H9 (cell line): ENCODE measurements around the gene WDR87. TPM values are rescaled to one million over a fixed set of nuclear protein-coding genes. Genes with fewer than 3 reads are reported as not detected.

Experiments used
- DNase-seq: peaks from one replicate; pipeline ENCODE4 v3.0.0-alpha.2; 2017
- H2AFZ ChIP-seq: one replicate; pipeline ENCODE4 v1.6.1; 2013; ENCODE audit warnings: mild to moderate bottlenecking, low read length, control low read depth, moderate library complexity
- H2AK5ac ChIP-seq: 2 replicates; pipeline ENCODE4 v1.6.1; 2013; ENCODE audit warnings: low read length, control low read depth, mixed read lengths; ENCODE audit not compliant: insufficient read length
- H2BK120ac ChIP-seq: one replicate; pipeline ENCODE4 v1.6.1; 2013; ENCODE audit warnings: low read depth, mild to moderate bottlenecking, low read length, control low read depth, inconsistent platforms; ENCODE audit not compliant: poor library complexity, severe bottlenecking
- H2BK12ac ChIP-seq: 2 replicates; pipeline ENCODE4 v1.6.1; 2013; ENCODE audit warnings: low read length, control low read depth, mixed read lengths, low read depth; ENCODE audit not compliant: insufficient read length
- H2BK15ac ChIP-seq: 2 replicates; pipeline ENCODE4 v1.6.1; 2013; ENCODE audit warnings: low read depth, low read length, control low read depth
- H2BK20ac ChIP-seq: one replicate; pipeline ENCODE4 v1.6.1; 2013; ENCODE audit warnings: low read depth, mild to moderate bottlenecking, low read length, control low read depth, inconsistent platforms; ENCODE audit not compliant: poor library complexity, severe bottlenecking
- H2BK5ac ChIP-seq: 2 replicates; pipeline ENCODE4 v1.6.1; 2013; ENCODE audit warnings: low read length, control low read depth, mixed read lengths; ENCODE audit not compliant: insufficient read length
- H3K14ac ChIP-seq: 2 replicates; pipeline ENCODE4 v1.6.1; 2013; ENCODE audit warnings: low read length, control low read depth; ENCODE audit not compliant: insufficient read depth
- H3K18ac ChIP-seq: 2 replicates; pipeline ENCODE4 v1.6.1; 2013; ENCODE audit warnings: low read depth, mild to moderate bottlenecking, mixed read lengths, low read length, control low read depth; ENCODE audit not compliant: insufficient read length
- H3K23ac ChIP-seq: 2 replicates; pipeline ENCODE4 v1.6.1; 2013; ENCODE audit warnings: low read length, control low read depth, mixed read lengths, low read depth; ENCODE audit not compliant: insufficient read length
- H3K23me2 ChIP-seq: 2 replicates; pipeline ENCODE4 v1.6.1; 2013; ENCODE audit warnings: low read depth, mild to moderate bottlenecking, mixed read lengths, low read length, control low read depth; ENCODE audit not compliant: insufficient read length, poor library complexity, severe bottlenecking
- H3K27ac ChIP-seq: 2 replicates; pipeline ENCODE4 v1.5.1; 2013; ENCODE audit warnings: low read length, control low read depth, mixed read lengths, low read depth; ENCODE audit not compliant: insufficient read length
- H3K27me3 ChIP-seq: 2 replicates; pipeline ENCODE4 v1.6.1; 2013; ENCODE audit warnings: low read length, control low read depth, inconsistent platforms; ENCODE audit not compliant: insufficient read depth
- H3K4ac ChIP-seq: 2 replicates; pipeline ENCODE4 v1.6.1; 2013; ENCODE audit warnings: low read depth, mild to moderate bottlenecking, control low read depth, inconsistent platforms, low read length, moderate library complexity
- H3K4me1 ChIP-seq: 2 replicates; pipeline ENCODE4 v1.6.1; 2013; ENCODE audit warnings: low read length, control low read depth, inconsistent platforms; ENCODE audit not compliant: insufficient read depth
- H3K4me2 ChIP-seq: 2 replicates; pipeline ENCODE4 v1.6.1; 2013; ENCODE audit warnings: low read length, control low read depth, mixed read lengths; ENCODE audit not compliant: insufficient read length, insufficient read depth
- H3K56ac ChIP-seq: 2 replicates; pipeline ENCODE4 v1.6.1; 2013; ENCODE audit warnings: low read depth, mild to moderate bottlenecking, mixed read lengths, low read length, control low read depth; ENCODE audit not compliant: insufficient read length
- H3K79me1 ChIP-seq: 2 replicates; pipeline ENCODE4 v1.6.1; 2013; ENCODE audit warnings: low read depth, mild to moderate bottlenecking, moderate library complexity, low read length, control low read depth, inconsistent platforms; ENCODE audit not compliant: insufficient read depth, poor library complexity, severe bottlenecking
- H3K79me2 ChIP-seq: 2 replicates; pipeline ENCODE4 v1.6.1; 2013; ENCODE audit warnings: low read length, control low read depth, inconsistent platforms; ENCODE audit not compliant: insufficient read depth
- H3K9ac ChIP-seq: 2 replicates; pipeline ENCODE4 v1.6.1; 2013; ENCODE audit warnings: low read length, control low read depth, mixed read lengths; ENCODE audit not compliant: insufficient read length; ENCODE audit errors: extremely low read depth
- H3K9me3 ChIP-seq: one replicate; pipeline ENCODE4 v1.6.1; 2013; ENCODE audit warnings: low read depth, low read length, inconsistent platforms; ENCODE audit not compliant: control insufficient read depth
- H3T11ph ChIP-seq: one replicate; pipeline ENCODE4 v1.6.1; 2013; ENCODE audit warnings: mild to moderate bottlenecking, low read length, control low read depth, inconsistent platforms
- H4K20me1 ChIP-seq: one replicate; pipeline ENCODE4 v1.6.1; 2013; ENCODE audit not compliant: control insufficient read depth, insufficient read length, insufficient read depth
- H4K5ac ChIP-seq: 2 replicates; pipeline ENCODE4 v1.6.1; 2013; ENCODE audit warnings: low read depth, mild to moderate bottlenecking, mixed read lengths, low read length, control low read depth; ENCODE audit not compliant: insufficient read length
- H4K8ac ChIP-seq: replicated peaks from 2 replicates; pipeline ENCODE4 v1.6.1; 2013; ENCODE audit warnings: low read length, control low read depth, mixed read lengths, low read depth; ENCODE audit not compliant: insufficient read length
- H4K91ac ChIP-seq: 2 replicates; pipeline ENCODE4 v1.6.1; 2013; ENCODE audit warnings: low read depth, mild to moderate bottlenecking, moderate library complexity, mixed read lengths, low read length, control low read depth; ENCODE audit not compliant: insufficient read length
- H3K27ac Mint-ChIP-seq, 3 experiments: 2 replicates in 2 of 3; 3 replicates in 1 of 3; pipeline ENCODE4 v1.8.0; 2020 to 2021; ENCODE audit warnings: mixed read lengths in 3 of 3, mild to moderate bottlenecking in 1 of 3, moderate library complexity in 1 of 3
- H3K27me3 Mint-ChIP-seq: 2 replicates; pipeline ENCODE4 v1.8.0; 2021; ENCODE audit warnings: low read depth, mild to moderate bottlenecking, moderate library complexity, mixed read lengths
- H3K36me3 Mint-ChIP-seq, 3 experiments: 2 replicates in 2 of 3; 3 replicates in 1 of 3; pipeline ENCODE4 v1.8.0; 2020 to 2021; ENCODE audit warnings: low read depth in 3 of 3, mixed read lengths in 3 of 3; ENCODE audit not compliant: insufficient read depth in 1 of 3
- H3K4me1 Mint-ChIP-seq, 2 experiments: 2 replicates each; pipeline ENCODE4 v1.8.0; 2020; ENCODE audit warnings: mixed read lengths in 2 of 2
- H3K4me3 Mint-ChIP-seq, 2 experiments: 2 replicates in 1 of 2; 3 replicates in 1 of 2; pipeline ENCODE4 v1.8.0; 2020 to 2021; ENCODE audit warnings: mild to moderate bottlenecking in 2 of 2, mixed read lengths in 2 of 2, moderate library complexity in 1 of 2
- H3K9me3 Mint-ChIP-seq, 2 experiments: 2 replicates in 1 of 2; 3 replicates in 1 of 2; pipeline ENCODE4 v1.8.0; 2020; ENCODE audit warnings: mild to moderate bottlenecking in 2 of 2, mixed read lengths in 2 of 2, moderate library complexity in 1 of 2
- CTCF ChIP-seq: fragments of 200-600 bp; sonication (generic); conservative IDR thresholded peaks from 3 replicates; pipeline ENCODE4 v1.8.0; 2021; ENCODE audit warnings: antibody characterized with exemption, mild to moderate bottlenecking
- WGBS: extraction: QIAGEN DNeasy Blood & Tissue Kit; methylation state at CpG from one replicate; pipeline ENCODE4 v1.1.7; 2013; ENCODE audit warnings: missing lambda C conversion rate, low lambda C conversion rate, mixed read lengths; ENCODE audit not compliant: insufficient read length; ENCODE audit errors: extremely low coverage; 5-methylcytosine and 5-hydroxymethylcytosine counted together
- total RNA-seq: library from RNA; stranded (reverse); gene quantifications from 2 replicates; pipeline ENCODE4 v1.2.1, GENCODE V29; 2021

The WDR87 gene
- total RNA-seq, 1 experiment from 2014 or later, result not detected

- no peak overlapping the region for H3K56ac ChIP-seq
These were observed 19.9 kb upstream of the WDR87 start for GRCh38 chr19:37926255-37926654.

More at GRCh38 chr19:37926255-37926654, 19.9 kb upstream of the WDR87 start:
- no peak overlapping the region for H3K27ac ChIP-seq
- H4K20me1 ChIP-seq, result no peaks in the 10 kb centered on the region
- H3K9me3 ChIP-seq, result no peaks in the 10 kb centered on the region
- no peak overlapping the region for H2BK12ac ChIP-seq
- H3K9me3 Mint-ChIP-seq, result no peaks in the 10 kb centered on the region
- peaks cover 12% of the 10 kb centered on the region for H3K4me1 ChIP-seq
- no peak overlapping the region for H2BK20ac ChIP-seq
- WGBS, result no CpG with 5 or more reads among the region's 10 CpGs
- H3K9ac ChIP-seq, result no peak overlapping the region
- H3K27me3 Mint-ChIP-seq, result no peaks in the 10 kb centered on the region
- H3K4ac ChIP-seq, result no peak overlapping the region
- no peak overlapping the region for H3K14ac ChIP-seq
- DNase-seq, result no peak
- no peaks in the 10 kb centered on the region for H3K27me3 ChIP-seq
- H3K36me3 Mint-ChIP-seq, result peaks cover 6 to 17% (median 13%) of the 10 kb centered on the region in 3 experiments; a peak in 6 of 7 replicates
- H3K4me1 Mint-ChIP-seq, result peaks cover 45 to 52% of the 10 kb centered on the region in 2 experiments
- no peaks in the 10 kb centered on the region for H3K79me1 ChIP-seq
- no peak overlapping the region for H3K4me3 Mint-ChIP-seq
- H2BK120ac ChIP-seq, result no peak overlapping the region
- H2AK5ac ChIP-seq, result no peak overlapping the region
- no peaks in the 10 kb centered on the region for H3K23me2 ChIP-seq
- no peak overlapping the region for H4K91ac ChIP-seq
- H2BK15ac ChIP-seq, result no peak overlapping the region
- no peak overlapping the region for H3K23ac ChIP-seq
- peaks cover 2% of the 10 kb centered on the region; the same call in 1 of the 2 replicates for H3K79me2 ChIP-seq
- no peak overlapping the region for H4K8ac ChIP-seq
- no peak overlapping the region for H2BK5ac ChIP-seq
- H3K18ac ChIP-seq, result no peak overlapping the region
- no peak overlapping the region for H2AFZ ChIP-seq
- H3K27ac Mint-ChIP-seq, result peak overlapping the region; percentile 45 to 73 (median 61); a peak in 3 of 7 replicates
- no peak overlapping the region for H4K5ac ChIP-seq
- no peak for TF ChIP-seq CTCF
- H3K4me2 ChIP-seq, result no peak overlapping the region
- H3T11ph ChIP-seq, result no peak overlapping the region
